Erythroblast (primary cell): Measurements from ENCODE around the gene BASP1.

ENCODE experiments used
- DNase-seq, 2 experiments: peaks; one replicate each; lab custom pipeline; 2025; lab: John Stamatoyannopoulos, UW
- GATA1 ChIP-seq: IDR thresholded peaks from 2 replicates; pipeline ENCODE4 v1.6.1; 2011; ENCODE audit warnings: low read depth, mild to moderate bottlenecking, control low read depth, low read length, moderate library complexity
- POLR2A ChIP-seq: IDR thresholded peaks from 2 replicates; pipeline ENCODE4 v1.6.1; 2011; ENCODE audit warnings: mild to moderate bottlenecking, low read length

BASP1 gene, protein sequence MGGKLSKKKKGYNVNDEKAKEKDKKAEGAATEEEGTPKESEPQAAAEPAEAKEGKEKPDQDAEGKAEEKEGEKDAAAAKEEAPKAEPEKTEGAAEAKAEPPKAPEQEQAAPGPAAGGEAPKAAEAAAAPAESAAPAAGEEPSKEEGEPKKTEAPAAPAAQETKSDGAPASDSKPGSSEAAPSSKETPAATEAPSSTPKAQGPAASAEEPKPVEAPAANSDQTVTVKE

DNA sequence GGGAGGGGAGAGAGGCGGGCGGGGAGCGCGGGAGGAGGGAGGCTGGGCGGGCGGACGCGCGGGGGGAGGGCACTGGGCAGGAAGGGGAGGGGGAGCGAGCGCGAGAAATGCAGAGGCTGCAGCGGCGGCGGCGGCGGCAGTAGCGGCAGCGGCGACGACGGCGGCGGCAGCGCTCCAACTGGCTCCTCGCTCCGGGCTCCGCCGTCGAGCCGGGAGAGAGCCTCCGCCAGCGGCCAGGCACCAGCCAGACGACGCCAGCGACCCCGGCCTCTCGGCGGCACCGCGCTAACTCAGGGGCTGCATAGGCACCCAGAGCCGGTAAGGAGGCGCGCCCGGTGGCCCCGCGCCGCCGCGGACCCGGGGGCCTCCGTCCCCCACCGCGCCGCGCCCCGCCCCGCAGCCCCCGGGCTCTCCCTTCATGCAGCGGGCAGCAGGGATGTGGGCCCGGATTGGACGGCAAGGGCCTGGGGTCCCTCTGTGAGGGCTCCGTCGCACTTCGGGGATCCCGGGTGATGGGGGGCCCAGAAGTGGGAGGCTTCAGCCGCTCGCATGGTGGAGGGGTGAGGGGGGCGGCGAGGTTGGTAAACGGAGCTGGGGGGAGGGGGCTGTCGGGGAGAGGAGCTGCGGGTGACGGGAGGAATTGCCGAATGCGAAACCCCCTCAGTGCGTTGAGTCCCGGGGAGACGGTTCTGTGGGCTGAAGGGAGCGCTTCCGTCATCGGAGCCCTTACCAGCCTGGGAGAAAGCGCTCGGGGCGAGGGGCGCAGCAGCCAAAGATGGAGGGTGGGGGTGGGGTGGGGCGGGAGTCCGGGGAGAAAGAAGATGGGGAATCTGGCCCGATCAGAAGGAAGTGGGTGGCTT, at the start of gene BASP1:
Gene BASP1 (plus strand): TSS at position 139 of the 860 bp plus-strand sequence. CDS start 57,586 bp downstream, outside the sequence.
- no peak for DNase-seq
- TF ChIP-seq GATA1: no peak
- TF ChIP-seq POLR2A: no peak

DNA sequence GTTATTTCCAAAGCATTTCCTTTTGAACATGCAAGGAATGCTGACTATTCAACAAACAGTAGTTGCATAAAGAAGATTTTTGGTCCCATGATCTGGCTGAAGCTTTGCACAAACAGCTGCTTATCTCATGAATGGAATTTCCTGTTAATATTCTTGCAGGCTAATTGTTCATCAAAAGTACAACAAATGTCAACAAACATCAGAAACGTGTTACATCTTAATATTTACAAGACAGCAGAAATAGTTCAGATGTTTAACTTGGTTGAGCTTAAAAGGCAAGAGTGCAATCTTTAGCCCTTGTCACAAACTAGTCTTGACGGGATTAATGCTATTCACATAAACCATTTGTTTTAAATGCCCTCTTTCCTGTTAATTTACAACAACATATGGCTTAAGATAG, 47.9 kb upstream of the BASP1 start:
- no peak for DNase-seq
- TF ChIP-seq GATA1: no peak
- TF ChIP-seq POLR2A: no peak

DNA sequence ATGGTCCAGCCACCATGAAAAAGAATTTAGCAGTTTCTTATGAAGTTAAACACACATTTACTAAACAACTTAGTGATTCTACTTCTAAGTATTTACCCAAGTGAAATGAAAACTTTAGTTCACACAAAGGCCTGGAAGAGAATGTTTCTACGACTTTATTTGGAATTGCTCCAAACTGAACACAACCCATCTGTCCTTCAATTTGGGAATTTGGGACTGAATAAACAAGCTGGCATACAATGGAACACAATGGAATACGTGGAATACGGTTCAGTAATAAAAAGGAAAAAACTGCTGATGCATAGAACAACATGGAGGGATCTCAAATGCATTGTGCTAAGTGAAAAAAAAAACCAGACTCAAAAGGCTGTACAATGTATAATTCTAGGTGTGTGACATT, 44.6 kb upstream of the BASP1 start:
- TF ChIP-seq GATA1 (no peak), POLR2A (no peak)
- DNase-seq: no peak

DNA sequence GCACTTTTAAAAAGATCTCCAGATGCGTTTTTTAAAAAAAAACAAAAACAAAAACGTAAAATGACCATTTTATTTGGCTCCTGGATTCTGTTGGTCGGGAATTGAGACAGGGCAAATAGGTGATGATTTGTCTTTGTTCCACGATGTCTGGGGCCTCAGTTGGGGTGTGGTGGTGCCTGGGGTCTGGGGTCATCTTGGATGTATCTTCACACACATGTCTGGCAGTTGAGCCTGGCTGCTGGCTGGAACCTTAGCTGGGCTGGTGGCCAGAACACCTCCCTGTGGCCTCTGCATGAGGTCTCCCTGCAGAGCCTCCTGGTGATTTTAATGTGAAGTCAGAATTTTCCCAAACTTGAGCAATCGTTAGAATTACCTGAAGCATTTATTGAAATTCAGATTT, 42.5 kb upstream of the BASP1 start:
- DNase-seq: no peak
- TF ChIP-seq GATA1: no peak
- TF ChIP-seq POLR2A: no peak

DNA sequence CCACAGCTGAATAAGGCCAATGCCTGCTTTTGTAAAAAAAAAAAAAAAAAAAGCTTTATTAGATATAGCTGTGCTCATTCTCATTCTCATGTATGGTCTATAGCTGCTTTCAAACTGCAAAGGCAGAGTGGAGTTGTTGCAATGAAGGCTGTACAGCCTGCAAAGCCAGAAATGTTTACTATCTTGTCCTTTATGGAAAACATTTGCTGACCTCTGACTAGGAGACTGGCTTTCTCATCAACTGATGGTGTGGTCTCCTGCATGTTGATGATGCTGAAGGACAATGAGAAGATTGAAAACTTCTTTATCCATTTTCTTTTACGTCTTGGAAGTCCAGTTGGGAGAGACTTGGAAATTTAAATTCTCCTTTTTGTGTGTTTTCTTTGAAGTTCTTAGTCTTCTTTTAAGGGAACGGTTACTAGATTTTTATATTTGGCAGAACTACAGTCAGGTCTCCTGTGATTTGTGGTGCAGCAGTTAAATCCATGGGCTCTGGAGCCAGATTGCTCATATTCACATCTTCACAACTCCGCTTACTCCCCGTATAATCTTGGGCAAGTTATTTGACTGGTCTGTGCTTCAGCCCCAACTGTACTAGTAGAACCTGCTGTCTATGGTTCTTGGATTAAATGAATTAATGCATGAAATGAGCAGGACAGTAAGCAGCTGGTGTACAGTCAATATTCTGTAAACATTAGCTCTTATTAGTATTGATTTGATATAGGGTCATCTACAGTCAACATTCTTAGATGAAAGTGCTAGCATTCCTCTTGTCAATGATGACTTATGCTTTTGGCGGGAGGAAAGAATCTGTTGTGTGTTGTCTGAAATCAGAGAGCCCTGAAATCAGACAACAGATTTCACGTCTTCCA, 39.7 kb upstream of the BASP1 start:
- no peak for DNase-seq
- TF ChIP-seq GATA1 (no peak), POLR2A (no peak)

DNA sequence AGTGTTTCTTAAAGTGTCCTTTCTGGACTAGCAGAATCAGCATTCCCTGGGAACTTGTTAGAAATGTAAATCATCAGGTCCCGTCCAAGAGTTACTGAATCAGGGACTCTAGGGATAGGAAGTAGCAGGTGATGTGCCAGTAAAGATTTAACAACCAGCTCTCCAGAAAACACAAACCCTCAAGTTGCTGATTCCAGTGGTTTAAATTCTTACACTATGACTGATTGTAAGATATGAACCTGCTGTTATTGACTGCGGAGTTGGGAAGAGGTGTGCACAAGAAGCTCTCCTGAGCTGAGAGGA, 39.1 kb upstream of the BASP1 start:
- DNase-seq: no peak
- TF ChIP-seq GATA1 (no peak), POLR2A (no peak)

DNA sequence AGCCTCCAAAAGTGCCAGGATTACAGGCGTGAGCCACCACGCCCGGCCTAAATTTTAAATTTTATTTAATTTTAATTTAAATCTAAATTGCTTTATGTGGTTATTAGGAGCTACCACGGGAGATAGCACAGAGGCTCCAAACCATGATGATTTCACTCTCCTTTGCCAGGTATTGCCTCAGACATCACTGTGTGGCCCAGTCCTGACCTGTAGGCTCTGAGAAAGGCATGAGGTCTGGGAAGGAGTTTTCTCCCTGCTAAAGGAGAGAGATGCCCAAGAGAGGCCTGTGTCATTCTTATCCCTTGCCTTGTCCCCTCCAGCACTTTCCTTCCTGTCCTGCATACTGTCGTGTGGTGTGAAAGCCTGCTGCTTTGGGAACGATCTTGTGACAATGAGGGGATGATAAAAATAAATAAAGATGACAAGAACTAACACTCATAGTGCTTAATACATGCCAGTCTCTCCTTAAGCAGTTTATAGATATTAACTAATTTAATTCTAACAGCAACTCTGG, 37.0 kb upstream of the BASP1 start:
- no peak for DNase-seq
- TF ChIP-seq POLR2A: no peak
- no peak for TF ChIP-seq GATA1

DNA sequence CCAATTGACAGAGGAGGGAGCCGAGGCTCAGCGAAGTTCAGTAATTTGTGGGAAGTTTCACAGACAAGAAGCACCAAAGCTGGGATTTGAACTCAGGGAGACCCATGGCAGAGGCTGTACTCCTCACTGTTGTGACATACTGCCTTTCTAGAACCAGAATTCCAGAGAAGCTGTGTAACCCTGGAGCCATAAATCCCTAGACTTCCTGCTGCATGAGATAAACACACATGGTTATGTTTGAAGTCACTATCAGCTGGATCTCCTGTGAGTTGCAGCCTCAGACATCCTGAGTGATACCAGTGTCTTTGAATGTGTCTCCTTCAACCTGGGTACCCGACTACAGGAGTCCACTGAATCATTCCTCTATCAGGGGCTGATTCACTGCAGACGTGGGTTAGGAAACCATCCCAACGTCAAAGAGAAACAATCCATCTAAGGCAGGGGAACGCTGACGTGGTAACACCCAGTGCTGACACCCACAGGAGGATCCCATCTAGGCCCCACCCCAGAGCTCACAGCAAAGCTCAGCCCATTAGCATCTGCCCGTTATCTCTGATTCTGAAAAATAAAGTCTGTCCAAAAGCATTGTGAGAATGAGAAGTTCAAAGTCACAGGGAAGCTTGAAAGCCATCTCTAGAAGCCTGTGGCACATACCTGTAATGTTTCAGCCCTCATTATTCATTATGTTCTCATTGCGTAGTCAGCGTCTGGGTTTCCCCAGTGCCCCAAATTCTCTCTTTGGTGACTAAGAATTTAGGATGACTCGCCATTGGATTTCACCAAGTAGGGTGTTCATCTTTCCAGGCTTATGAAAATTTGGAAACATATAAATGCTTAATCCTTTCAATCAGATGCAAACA, 36.3 kb upstream of the BASP1 start:
- no peak for DNase-seq
- TF ChIP-seq POLR2A (no peak), GATA1 (no peak)

DNA sequence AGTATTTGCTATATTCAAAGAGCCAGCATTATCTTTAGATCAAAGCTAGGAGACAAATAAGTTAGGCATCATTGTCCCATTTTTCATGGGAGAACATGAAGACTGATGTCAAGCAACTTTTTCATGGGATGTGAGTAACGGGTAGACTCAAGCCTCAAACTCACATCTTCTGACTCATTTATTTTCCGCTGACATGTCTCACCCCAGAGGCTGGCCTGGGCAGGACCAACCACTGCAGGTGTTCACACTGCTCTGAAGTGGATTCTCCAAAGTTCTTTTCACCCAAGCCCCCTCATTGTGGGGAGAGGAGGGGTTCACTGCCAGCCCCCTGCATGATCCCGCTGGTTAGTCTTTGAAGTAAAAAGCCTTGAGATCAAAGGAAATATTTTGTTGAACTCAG, 34.9 kb upstream of the BASP1 start:
- TF ChIP-seq GATA1 (no peak), POLR2A (no peak)
- no peak for DNase-seq

DNA sequence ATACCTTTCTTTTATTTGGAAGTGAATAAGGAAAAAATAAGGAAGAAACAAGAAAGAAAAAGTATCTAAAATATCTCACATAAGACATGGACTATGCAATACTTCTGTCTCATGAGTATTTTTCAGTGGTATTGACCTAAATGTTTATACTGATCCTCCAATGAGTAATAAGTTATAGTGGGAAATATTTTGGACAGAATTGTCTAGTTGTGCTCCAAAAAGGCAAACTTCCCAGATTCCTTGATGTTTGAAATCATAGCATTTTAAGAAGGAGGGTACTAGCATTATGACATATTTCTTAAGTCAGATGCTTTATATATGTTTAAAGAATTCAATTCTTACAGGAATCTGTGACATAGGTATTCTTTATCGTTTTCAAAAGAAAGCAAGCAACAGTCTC, 34.5 kb upstream of the BASP1 start:
- TF ChIP-seq POLR2A: no peak
- no peak for TF ChIP-seq GATA1
- no peak for DNase-seq

DNA sequence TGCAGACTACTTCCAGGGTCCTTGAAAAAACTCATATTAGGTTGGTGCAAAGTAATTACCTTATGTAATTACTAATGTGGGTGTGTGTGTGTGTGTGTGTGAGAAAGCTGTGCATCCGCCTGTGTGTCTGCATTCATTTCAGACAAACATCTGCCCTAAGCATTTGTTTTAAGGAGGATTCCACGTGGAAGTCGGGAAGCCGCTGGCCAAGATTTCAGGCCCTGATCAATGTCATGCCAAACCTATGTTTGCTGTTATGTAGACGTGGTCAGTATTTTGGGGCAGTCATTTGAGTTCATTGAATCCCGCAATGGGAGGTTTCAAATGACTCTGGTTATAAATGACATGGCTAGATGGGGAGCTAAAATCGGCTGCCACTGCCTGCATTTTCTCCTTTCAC, 33.6 kb upstream of the BASP1 start:
- no peak for DNase-seq
- TF ChIP-seq GATA1 (no peak), POLR2A (no peak)

DNA sequence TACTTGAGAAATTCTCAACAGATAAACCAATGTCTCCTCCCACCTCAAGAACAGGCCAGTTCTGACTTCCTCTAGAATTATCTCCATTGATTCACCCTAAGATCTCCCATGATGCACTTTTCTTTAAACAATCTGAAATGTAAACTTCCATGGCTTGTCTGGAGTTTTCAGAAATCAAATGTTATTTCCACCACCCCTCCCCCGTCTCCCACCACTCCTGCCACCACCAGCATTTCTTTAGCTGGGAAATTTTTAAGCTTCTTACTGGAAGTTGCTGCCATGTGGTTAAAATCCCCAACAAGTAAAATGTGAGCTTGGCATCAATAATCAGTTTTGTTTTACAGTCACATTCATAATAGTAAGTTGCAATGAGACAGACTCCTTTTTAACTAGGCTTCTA, 32.8 kb upstream of the BASP1 start:
- TF ChIP-seq POLR2A: no peak
- no peak for TF ChIP-seq GATA1
- DNase-seq: no peak

DNA sequence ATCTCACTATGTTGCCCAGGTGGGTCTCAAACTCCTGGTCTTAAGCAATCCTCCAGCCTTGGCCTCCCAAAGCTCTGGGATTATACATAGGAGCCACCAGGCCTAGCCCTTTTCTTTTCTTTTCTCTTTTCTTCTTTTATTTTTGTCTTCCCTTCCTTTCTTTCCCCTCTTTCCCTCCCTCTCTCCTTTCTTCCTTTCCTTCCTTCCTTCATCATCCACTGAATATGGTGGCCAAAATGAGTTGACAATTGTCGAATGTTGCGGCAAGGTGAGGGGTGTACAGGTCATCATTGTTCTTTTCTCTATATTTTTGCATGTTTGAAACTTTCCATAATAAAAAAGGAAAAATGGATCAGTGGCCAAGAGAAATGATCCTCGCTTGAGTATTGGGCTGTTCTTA, 32.1 kb upstream of the BASP1 start:
- TF ChIP-seq POLR2A: no peak
- no peak for TF ChIP-seq GATA1
- no peak for DNase-seq
